CD8-positive, alpha-beta memory T cell (primary cell): ENCODE measurements around the gene NARF. TPM values are rescaled to one million over a fixed set of nuclear protein-coding genes. Genes with fewer than 3 reads are reported as not detected.
A peak's percentile ranks its signal among the peaks of the same experiment; 100 is the strongest.
"Not testable (repeated sequence)": the region's sequence is repeated elsewhere in the genome, so short reads cannot be mapped to it uniquely, and the experiment has no call there.

Experiments
- CTCF ChIA-PET: fragments of 350-600 bp; sonication (Branson Sonifier 250); formaldehyde crosslinking; loops from one replicate; lab custom pipeline; 2021; ENCODE audit warnings: antibody characterized with exemption; lab: Charles Lee
- POLR2A ChIA-PET: fragments of 350-600 bp; sonication (Branson Sonifier 250); formaldehyde crosslinking; loops from one replicate; lab custom pipeline; 2021; ENCODE audit warnings: antibody characterized with exemption; lab: Charles Lee
- DNase-seq, 5 donors: peaks; one replicate each; pipeline versions ENCODE4 v3.0.0 to v3.0.0-alpha.2; 2020 to 2022; ENCODE audit warnings: mixed read lengths in 1 of 5
- H3K27ac ChIP-seq: one replicate; pipeline ENCODE4 v1.7.0; 2013; ENCODE audit warnings: low read depth, mild to moderate bottlenecking, low read length, moderate library complexity
- H3K27me3 ChIP-seq: 2 replicates; pipeline ENCODE4 v1.7.0; 2013; ENCODE audit warnings: low read length, mild to moderate bottlenecking; ENCODE audit not compliant: insufficient read depth, poor library complexity, severe bottlenecking
- H3K36me3 ChIP-seq: 2 replicates; pipeline ENCODE4 v1.7.0; 2013; ENCODE audit warnings: mild to moderate bottlenecking, low read length, moderate library complexity; ENCODE audit not compliant: insufficient read depth
- H3K4me1 ChIP-seq: 2 replicates; pipeline ENCODE4 v1.7.0; 2013; ENCODE audit warnings: mild to moderate bottlenecking, low read length, moderate library complexity; ENCODE audit not compliant: insufficient read depth
- H3K4me3 ChIP-seq: 2 replicates; pipeline ENCODE4 v1.7.0; 2013; ENCODE audit warnings: mild to moderate bottlenecking, low read length
- H3K9me3 ChIP-seq: 2 replicates; pipeline ENCODE4 v1.7.0; 2013; ENCODE audit warnings: mild to moderate bottlenecking, low read length
- H3K27ac Mint-ChIP-seq, 8 donors: one replicate each; pipeline ENCODE4 v1.8.0; 2020 to 2021; ENCODE audit warnings: mixed read lengths in 8 of 8, mild to moderate bottlenecking in 6 of 8, inconsistent platforms in 3 of 8, moderate library complexity in 3 of 8
- H3K27me3 Mint-ChIP-seq, 2 donors: one replicate each; pipeline ENCODE4 v1.8.0; 2020 to 2021; ENCODE audit warnings: mixed read lengths in 2 of 2, mild to moderate bottlenecking in 1 of 2, moderate library complexity in 1 of 2
- H3K36me3 Mint-ChIP-seq, 3 donors: one replicate each; pipeline ENCODE4 v1.8.0; 2020 to 2021; ENCODE audit warnings: mixed read lengths in 3 of 3, inconsistent platforms in 1 of 3, mild to moderate bottlenecking in 1 of 3
- H3K4me1 Mint-ChIP-seq, 3 donors: one replicate each; pipeline ENCODE4 v1.8.0; 2020 to 2021; ENCODE audit warnings: mixed read lengths in 3 of 3, inconsistent platforms in 1 of 3, mild to moderate bottlenecking in 1 of 3
- H3K4me3 Mint-ChIP-seq, 7 donors: one replicate each; pipeline ENCODE4 v1.8.0; 2020 to 2021; ENCODE audit warnings: mixed read lengths in 7 of 7, mild to moderate bottlenecking in 6 of 7, moderate library complexity in 4 of 7, inconsistent platforms in 2 of 7
- H3K9me3 Mint-ChIP-seq, 5 donors: one replicate each; pipeline ENCODE4 v1.8.0; 2020 to 2022; ENCODE audit warnings: mixed read lengths in 5 of 5, mild to moderate bottlenecking in 3 of 5, moderate library complexity in 2 of 5, inconsistent platforms in 1 of 5
- polyA plus RNA-seq: library from polyadenylated mRNA; unstranded; fragments of 300-500 nt; fragmentation: Illumina TruSeq; gene quantifications from one replicate; pipeline ENCODE4 v1.2.3, GENCODE V29; 2021
- total RNA-seq, 2 experiments: library from RNA; stranded (reverse); gene quantifications; one replicate each; pipeline ENCODE4 v1.2.3, GENCODE V29; 2021

The NARF gene
- total and polyA plus RNA-seq, 3 experiments from 2014 or later, result 62.2 to 95.3 (median 63.0) TPM

DNA sequence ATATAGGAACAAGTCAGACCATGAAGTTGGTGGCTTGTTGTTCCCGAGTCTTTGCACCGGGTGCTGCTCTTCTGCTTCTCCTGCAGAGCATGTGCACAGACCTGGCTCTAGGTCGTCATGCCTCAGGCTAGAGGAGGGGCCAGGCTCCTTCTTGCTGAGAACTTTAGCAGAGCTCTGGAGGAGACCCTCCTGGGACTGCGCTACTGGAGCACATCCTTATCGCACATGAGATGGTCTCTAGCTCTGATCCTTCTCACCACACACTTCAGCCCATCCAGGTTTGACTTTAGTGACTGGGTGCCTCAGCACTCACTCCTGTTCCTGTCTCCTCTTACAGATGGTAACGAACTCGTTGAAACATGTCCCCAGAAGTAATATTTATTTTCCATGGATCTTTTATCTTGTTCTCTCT is 75.9 kb downstream of the NARF start:
- Mint-ChIP-seq H3K36me3 (peaks cover 0 to 9% (median 0%) of the 10 kb centered on the region in 3 donors), H3K27me3 (peaks cover 0 to 1% of the 10 kb centered on the region in 2 donors), H3K27ac (peak overlapping the region in 6 of 8 donors; percentile 38 to 77 (median 44)), H3K4me1 (peaks cover 53 to 74% (median 63%) of the 10 kb centered on the region in 3 donors), H3K4me3 (peak overlapping the region in 1 of 7 donors; percentile 46), H3K9me3 (no peaks in the 10 kb centered on the region)
- ChIA-PET CTCF (no interaction called here), POLR2A (no interaction called here)
- no peak overlapping the region for H3K27ac ChIP-seq
- H3K4me3 ChIP-seq, result no peak overlapping the region
- H3K36me3 ChIP-seq, result no peaks in the 10 kb centered on the region
- no peaks in the 10 kb centered on the region for H3K9me3 ChIP-seq
- DNase-seq, result no peak
- H3K27me3 ChIP-seq, result no peaks in the 10 kb centered on the region
- H3K4me1 ChIP-seq, result peaks cover 33% of the 10 kb centered on the region

DNA sequence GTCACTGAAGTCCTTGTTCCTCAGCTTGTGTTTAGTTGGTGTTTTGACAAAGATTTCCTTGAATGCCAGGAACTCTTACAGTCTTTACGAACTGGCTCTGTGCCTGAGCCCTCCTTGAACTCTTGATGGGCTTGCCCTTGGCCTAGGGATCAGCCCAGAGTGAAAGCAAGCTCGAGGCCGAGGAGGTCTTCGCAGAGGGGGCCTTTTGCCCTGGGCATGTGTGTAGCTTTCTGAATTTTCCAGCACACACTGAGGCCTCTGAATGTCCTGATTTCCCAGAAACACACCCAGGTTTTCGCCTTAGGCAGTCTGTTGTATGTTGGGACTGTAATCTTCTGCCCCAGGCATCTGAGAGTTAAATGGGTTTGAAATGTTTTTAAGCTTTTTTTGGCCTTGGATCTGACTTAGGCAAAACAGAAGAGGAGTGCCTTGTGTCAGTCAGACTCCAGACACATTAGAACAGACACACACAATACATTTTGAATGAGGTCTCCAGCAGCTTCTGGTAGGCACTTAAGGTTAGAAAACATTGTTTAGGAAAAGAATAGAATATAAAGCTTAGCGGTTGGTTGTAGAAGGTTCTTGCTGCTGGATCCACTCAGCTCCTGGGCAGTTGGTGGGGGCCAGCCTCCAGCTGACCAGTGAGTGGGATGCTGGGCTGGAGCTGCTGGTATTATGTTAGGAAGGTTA is 78.1 kb downstream of the NARF start:
- no peak overlapping the region for H3K4me3 Mint-ChIP-seq

DNA sequence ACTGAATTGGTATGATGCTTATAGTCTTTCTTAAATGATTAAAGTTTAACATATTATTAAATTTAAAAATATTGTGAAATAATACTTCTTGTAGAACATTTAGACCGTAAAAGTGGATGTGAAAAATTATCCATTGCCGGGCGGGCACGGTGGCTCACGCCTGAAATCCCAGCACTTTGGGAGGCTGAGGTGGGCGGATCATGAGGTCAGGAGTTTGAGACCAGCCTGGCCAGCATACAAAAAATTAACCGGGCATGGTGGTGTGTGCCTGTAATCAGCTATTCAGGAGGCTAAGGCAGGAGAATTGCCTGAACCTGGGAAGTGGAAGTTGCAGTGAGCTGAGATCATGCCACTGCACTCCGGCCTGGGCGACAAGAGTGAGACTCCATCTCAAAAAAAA is 78.7 kb downstream of the NARF start:
- H3K27me3 Mint-ChIP-seq, CTCF ChIA-PET, H3K4me3 ChIP-seq, H3K9me3 Mint-ChIP-seq, DNase-seq, H3K27ac ChIP-seq, H3K9me3 ChIP-seq, H3K36me3 ChIP-seq, H3K27me3 ChIP-seq, H3K4me3 Mint-ChIP-seq: not testable (repeated sequence)
- Mint-ChIP-seq H3K27ac (peak overlapping the region in 2 of 8 donors; percentile 70 to 84), H3K4me1 (peaks cover 46 to 67% (median 57%) of the 10 kb centered on the region in 3 donors), H3K36me3 (peaks cover 0 to 11% (median 0%) of the 10 kb centered on the region in 3 donors)
- peaks cover 19% of the 10 kb centered on the region for H3K4me1 ChIP-seq
- POLR2A ChIA-PET, result interaction anchor here (0.5 kb wide), 1 partner anchor 569 kb away, joined by 3 read pairs; no protein-coding TSS in a partner anchor

More for the DNA sequence above, 78.1 kb downstream of the NARF start:
- Histone ChIP-seq H3K4me1 (peaks cover 19% of the 10 kb centered on the region), H3K9me3 (no peaks in the 10 kb centered on the region), H3K27me3 (no peaks in the 10 kb centered on the region), H3K27ac (no peak overlapping the region), H3K36me3 (no peaks in the 10 kb centered on the region), H3K4me3 (no peak overlapping the region)
- peak overlapping the region; percentile 26 to 84 (median 66) for H3K27ac Mint-ChIP-seq
- H3K27me3 Mint-ChIP-seq, result peaks cover 0 to 1% of the 10 kb centered on the region in 2 donors
- POLR2A ChIA-PET, result interaction anchor here (0.5 kb wide), 1 partner anchor 568 kb away, joined by 3 read pairs; no protein-coding TSS in a partner anchor
- H3K36me3 Mint-ChIP-seq, result peaks cover 0 to 11% (median 0%) of the 10 kb centered on the region in 3 donors
- H3K9me3 Mint-ChIP-seq, result no peaks in the 10 kb centered on the region
- CTCF ChIA-PET, result no interaction called here
- no peak for DNase-seq
- H3K4me1 Mint-ChIP-seq, result peaks cover 46 to 68% (median 57%) of the 10 kb centered on the region in 3 donors

DNA sequence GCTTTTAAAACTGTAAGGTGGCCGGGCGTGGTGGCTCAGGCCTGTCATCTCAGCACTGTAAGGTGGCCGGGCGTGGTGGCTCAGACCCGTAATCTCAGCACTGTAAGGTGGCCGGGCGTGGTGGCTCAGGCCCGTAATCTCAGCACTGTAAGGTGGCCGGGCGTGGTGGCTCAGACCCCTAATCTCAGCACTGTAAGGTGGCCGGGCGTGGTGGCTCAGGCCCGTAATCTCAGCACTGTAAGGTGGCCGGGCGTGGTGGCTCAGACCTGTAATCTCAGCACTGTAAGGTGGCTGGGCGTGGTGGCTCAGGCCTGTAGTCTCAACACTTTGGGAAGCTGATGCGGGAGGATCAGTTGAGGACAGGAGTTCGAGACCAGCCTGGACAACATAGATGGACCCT is 80.5 kb downstream of the NARF start:
- H3K27ac ChIP-seq, DNase-seq, H3K9me3 ChIP-seq, H3K27me3 Mint-ChIP-seq, H3K9me3 Mint-ChIP-seq, H3K36me3 ChIP-seq, CTCF ChIA-PET, H3K4me3 Mint-ChIP-seq, H3K27me3 ChIP-seq, H3K4me3 ChIP-seq, POLR2A ChIA-PET: not testable (repeated sequence)
- peaks cover 14% of the 10 kb centered on the region for H3K4me1 ChIP-seq
- Mint-ChIP-seq H3K27ac (peak overlapping the region in 2 of 8 donors; percentile 31 to 53), H3K36me3 (peaks cover 0 to 11% (median 0%) of the 10 kb centered on the region in 3 donors), H3K4me1 (peaks cover 46 to 69% (median 58%) of the 10 kb centered on the region in 3 donors)

Other genes with a start within 250 kb of the NARF start
- gene CCDC57, start 245.9 kb upstream of the NARF start, total RNA-seq, result 10 to 100 TPM; 69.8 to 77.6 TPM
- gene CCDC57, start 245.9 kb upstream of the NARF start, polyA plus RNA-seq, result 39.2 TPM
- gene SLC16A3, start 229.7 kb upstream of the NARF start, total RNA-seq, result 10 to 100 TPM; 27.5 to 31.8 TPM
- gene SLC16A3, start 229.7 kb upstream of the NARF start, polyA plus RNA-seq, result 3.3 TPM
- gene CSNK1D, start 185.0 kb upstream of the NARF start, total RNA-seq, result 100 to 1,000 TPM; 129 to 141 TPM
- gene CSNK1D, start 185.0 kb upstream of the NARF start, polyA plus RNA-seq, result 74.6 TPM
- 100 to 1,000 TPM; 186 to 190 TPM for gene CD7, start 141.1 kb upstream of the NARF start, total RNA-seq
- gene CD7, start 141.1 kb upstream of the NARF start, polyA plus RNA-seq, result 193 TPM
- gene SECTM1, start 125.0 kb upstream of the NARF start, total RNA-seq, result 1 to 10 TPM in 1 of 2 experiments, under 1 TPM in 1; 0.49 to 1.1 TPM
- 1.9 TPM for gene SECTM1, start 125.0 kb upstream of the NARF start, polyA plus RNA-seq
- gene TEX19, start 99.5 kb upstream of the NARF start, total RNA-seq, result not detected
- not detected for gene TEX19, start 99.5 kb upstream of the NARF start, polyA plus RNA-seq
- not detected for gene UTS2R, start 87.0 kb upstream of the NARF start, total RNA-seq
- gene UTS2R, start 87.0 kb upstream of the NARF start, polyA plus RNA-seq, result not detected
- 10 to 100 TPM; 29.6 to 30.4 TPM for gene HEXD, start 40.4 kb upstream of the NARF start, total RNA-seq
- 10.6 TPM for gene HEXD, start 40.4 kb upstream of the NARF start, polyA plus RNA-seq
- gene OGFOD3, start 40.2 kb upstream of the NARF start, total RNA-seq, result 10 to 100 TPM; 27.9 to 28.4 TPM
- gene OGFOD3, start 40.2 kb upstream of the NARF start, polyA plus RNA-seq, result 29.9 TPM
- 100 to 1,000 TPM; 184 to 189 TPM for gene CYBC1, start 8.0 kb upstream of the NARF start, total RNA-seq
- gene CYBC1, start 8.0 kb upstream of the NARF start, polyA plus RNA-seq, result 175 TPM
- gene FOXK2, start 61.0 kb downstream of the NARF start, total RNA-seq, result 10 to 100 TPM; 63.9 to 71.2 TPM
- gene FOXK2, start 61.0 kb downstream of the NARF start, polyA plus RNA-seq, result 8.2 TPM
- 10 to 100 TPM; 49.1 to 50.1 TPM for gene WDR45B, start 189.7 kb downstream of the NARF start, total RNA-seq
- 41.9 TPM for gene WDR45B, start 189.7 kb downstream of the NARF start, polyA plus RNA-seq
- gene RAB40B, start 240.0 kb downstream of the NARF start, total RNA-seq, result 1 to 10 TPM; 3.2 to 4.0 TPM
- gene RAB40B, start 240.0 kb downstream of the NARF start, polyA plus RNA-seq, result 4.3 TPM